ENCODE results near the gene LARGE1.
"Not testable (repeated sequence)": the region's sequence is repeated elsewhere in the genome, so short reads cannot be mapped to it uniquely, and the experiment has no call there.

The LARGE1 gene

GRCh38 chr22:33883961-33884808 lies 36.1 kb downstream of the LARGE1 start:
- no peak for DNase-seq (ENCODE audit: low spot score)

DNA sequence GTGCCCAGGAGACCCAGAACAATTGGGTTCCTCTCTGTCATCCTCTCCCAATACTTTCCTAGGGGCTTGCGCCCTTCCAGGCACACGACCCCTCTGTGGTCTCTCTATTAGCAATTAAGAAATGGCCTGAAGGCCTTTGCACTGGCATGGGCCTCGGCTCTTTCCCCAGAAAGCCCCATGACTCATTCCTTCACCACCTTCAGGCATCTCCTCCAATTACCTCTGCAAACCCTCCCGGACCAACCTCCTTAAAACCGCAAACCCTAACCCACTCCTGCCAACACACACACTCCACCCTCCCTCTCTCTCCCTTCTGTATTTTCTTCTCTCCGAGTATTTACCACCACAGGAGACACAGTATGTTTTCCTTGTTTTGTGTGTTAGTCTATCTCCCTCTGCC lies 36.7 kb downstream of the LARGE1 start:
- DNase-seq (ENCODE audit: low spot score): no peak

GRCh38 chr22:33882991-33883390 lies 37.3 kb downstream of the LARGE1 start:
- DNase-seq (ENCODE audit: low spot score): no peak

DNA sequence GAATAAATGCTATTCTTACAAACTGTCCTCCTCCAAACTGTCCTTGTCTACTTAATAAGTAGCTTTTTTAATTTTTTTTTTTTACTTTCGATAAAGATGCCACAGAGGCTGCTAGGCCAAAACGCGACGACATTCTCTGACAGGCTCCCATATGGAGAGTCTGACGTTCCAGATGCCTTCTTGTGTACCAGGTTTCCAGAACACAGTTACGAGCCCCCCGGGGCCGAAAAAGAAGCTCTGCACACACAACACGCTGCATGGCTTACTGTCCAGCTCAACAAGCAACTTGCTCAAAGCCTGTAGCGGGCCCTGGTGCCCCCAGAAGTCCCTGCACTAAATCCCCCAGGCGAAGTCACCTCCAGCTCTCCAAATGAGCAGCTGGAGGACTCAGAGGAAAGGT lies 39.3 kb downstream of the LARGE1 start:
- DNase-seq (ENCODE audit: low spot score): no peak

- no peak for DNase-seq (ENCODE audit: low spot score)
These were observed 40.5 kb downstream of the LARGE1 start for GRCh38 chr22:33879796-33880195.

DNA sequence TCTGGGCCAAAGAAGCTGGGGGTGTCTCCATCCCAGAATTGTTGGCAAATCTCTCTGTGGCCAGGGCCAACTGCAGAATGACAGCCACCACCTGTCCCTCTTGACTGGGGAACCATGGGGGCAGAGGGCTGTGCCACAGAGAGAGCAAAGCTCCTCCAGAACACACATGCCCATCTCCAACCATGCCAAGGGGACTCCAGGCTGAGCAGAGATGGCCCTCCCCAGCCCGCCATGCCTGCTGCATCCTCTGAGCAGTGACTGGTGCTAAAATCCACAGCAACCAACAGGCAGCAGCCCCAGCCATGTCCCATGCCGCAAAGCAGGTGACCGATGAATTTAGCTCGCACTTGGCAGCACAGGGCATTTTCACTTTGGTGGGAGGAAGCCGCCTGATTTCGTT lies 45.0 kb downstream of the LARGE1 start:
- DNase-seq (ENCODE audit: low spot score): no peak

GRCh38 chr22:33874206-33874605 lies 46.1 kb downstream of the LARGE1 start:
- DNase-seq (ENCODE audit: low spot score): no peak

GRCh38 chr22:33873666-33874065 lies 46.6 kb downstream of the LARGE1 start:
- DNase-seq (ENCODE audit: low spot score): no peak

DNA sequence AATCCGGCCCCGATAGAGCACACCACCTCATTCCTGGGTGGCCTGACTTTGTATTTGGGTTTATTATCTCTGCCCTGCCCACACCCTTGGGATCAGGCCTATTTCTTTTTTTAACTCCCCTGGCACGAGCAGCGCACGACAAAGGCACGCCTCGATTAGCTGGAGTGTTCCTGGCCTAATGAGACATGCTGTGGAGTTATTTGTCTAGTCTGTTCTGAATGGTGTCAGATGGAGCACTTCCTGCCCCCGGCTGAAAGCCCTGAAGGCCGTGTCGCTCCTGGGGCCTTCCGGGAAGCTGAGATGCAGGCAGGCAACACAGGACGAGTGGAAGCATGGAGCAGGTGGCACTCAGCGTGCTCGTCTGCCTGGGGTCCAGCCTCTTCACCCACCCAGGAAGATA lies 47.1 kb downstream of the LARGE1 start:
- no peak for DNase-seq (ENCODE audit: low spot score)

GRCh38 chr22:33871935-33872334 lies 48.3 kb downstream of the LARGE1 start:
- DNase-seq (ENCODE audit: low spot score): no peak

GRCh38 chr22:33869946-33870345 lies 50.3 kb downstream of the LARGE1 start:
- no peak for DNase-seq (ENCODE audit: low spot score)

DNA sequence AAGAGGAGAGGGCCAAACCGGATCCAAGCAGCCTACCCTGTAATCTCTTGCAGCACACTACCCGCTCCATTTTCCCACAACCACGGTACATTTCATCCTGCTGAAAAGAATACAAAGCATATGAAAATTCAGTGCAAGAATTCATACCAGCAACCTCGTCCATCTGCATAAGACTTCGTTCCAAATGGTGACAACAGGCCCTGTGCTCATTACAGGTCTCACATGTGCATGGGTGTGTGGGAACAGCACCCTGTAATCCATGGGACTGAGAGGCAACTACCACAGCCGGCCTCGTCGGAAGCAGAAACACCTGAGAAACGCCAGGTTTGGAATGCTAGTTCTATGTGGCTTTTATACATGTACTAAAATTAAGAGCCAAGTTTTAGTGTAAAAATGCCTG lies 52.3 kb downstream of the LARGE1 start:
- no peak for DNase-seq (ENCODE audit: low spot score)

DNA sequence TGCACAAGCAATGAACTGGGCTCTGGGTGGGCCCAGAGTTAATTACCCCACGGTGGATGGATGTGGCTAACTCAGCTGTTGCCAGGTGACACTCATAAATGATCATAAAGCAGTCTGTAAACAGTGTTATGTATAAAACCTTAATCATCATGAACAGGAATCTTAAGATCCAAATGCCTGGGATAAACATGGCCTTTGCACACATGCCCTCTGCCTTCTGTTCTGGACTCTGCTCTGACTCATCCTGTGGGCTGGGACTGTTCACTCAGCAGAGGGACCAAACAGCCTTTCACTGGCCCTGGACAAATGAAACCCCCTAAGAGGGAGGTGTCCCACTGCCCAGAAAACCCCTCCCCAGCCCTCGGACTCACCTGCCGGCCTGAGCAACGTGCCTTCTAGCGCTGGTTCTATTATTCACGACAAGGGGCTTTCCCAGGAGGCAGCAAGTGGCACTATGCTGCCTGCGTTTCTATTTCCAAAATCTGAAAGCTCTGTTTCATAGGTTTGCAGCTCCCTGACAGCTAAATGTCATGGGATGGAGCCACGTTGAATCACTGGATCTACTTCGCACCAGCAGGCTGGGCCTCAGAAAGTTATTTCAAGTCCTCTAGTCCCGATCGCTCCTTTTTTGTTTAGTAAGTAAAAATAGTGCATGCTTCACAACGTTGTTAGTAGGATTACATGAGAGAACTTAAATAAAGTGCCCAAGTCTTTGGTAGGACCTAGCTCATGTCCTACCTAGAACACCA lies 53.0 kb downstream of the LARGE1 start:
- DNase-seq (ENCODE audit: low spot score): no peak

DNA sequence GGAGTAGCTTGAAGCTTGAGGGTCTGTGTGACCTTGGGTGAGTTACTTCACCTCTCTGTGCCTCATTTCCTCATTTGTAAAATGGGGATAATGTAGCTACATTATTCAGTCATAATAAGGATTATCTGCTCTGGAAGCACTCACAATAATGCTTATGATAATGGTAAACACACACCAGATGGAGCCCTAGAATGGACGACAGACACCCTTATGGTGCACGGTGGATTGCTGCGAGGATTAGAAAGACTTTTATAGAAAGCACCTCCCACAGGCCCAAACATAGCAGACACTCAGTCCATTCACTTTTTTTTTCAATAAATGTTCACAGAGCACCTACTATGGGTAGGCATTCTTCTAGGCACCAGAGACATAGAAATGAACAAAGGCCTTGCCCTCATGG lies 53.8 kb downstream of the LARGE1 start:
- no peak for DNase-seq (ENCODE audit: low spot score)

DNA sequence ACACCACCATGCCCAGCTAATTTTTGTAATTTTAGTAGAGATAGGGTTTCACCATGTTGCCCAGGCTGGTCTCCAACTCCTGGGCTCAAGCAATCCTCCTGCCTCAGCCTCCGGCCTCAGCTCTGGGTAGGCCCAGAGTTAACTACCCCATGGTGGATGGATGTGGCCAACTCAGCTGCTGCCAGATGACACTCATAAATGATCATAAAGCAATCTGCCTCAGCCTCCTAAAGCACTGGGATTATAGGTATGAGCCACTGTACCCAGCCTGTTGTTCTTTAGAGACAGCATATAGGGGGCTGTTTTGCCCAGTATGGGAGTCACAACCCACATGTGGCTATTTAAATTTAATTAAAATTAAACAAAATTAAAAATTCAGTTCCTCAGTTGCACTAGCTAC lies 54.3 kb downstream of the LARGE1 start:
- no peak for DNase-seq (ENCODE audit: low spot score)

DNA sequence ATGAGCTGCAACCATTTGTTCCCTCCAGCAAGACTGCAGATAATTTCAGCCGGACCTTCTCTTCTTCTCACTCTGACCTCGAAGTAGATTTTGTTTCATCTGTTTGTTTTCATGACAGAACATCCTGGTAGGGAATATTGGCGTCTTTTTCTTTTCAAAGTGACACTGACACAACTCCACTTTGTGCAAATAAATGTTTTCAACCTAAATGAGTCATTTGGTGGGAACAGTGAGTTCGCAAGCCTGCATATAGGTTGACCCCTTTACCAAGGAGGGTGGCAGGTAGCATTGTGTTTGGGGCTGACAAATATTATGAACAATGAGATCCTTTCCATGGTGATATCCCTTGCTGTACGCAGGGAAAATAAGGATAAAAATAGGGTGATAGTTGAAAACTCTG lies 55.0 kb downstream of the LARGE1 start:
- no peak for DNase-seq (ENCODE audit: low spot score)

GRCh38 chr22:33864723-33865130 lies 55.5 kb downstream of the LARGE1 start:
- DNase-seq (ENCODE audit: low spot score): no peak

DNA sequence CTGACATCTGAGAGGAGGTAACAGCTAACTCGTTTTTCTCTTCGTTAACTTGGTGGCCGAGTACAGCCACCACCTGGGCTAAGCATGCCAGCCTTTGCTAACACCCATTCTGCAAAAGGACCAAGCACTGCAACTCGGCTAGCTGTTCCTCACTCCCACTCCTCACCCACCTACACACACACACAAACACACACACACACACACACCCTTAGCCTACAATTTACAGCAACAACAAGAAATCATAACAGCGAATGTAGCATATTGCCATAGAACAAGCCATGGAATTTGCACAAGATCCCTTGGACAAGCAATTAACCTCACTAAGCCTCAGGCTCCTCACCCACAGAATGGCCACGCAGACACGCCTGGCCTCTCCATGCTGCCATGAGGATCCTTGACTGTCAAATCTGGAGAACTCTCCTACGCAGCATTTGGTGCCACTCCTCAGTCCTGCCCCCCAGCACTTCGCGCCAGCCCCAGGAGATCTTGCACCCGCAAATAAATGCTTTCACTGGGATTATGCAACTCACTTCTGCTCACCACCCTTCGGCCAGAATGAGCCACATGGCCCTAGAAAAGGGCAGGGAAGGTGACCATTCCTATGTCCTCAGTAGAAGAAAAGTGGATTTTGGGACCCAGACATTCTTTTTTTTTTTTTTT lies 58.9 kb downstream of the LARGE1 start:
- DNase-seq (ENCODE audit: low spot score): no peak

GRCh38 chr22:33860386-33860785 lies 59.9 kb downstream of the LARGE1 start:
- no peak for DNase-seq (ENCODE audit: low spot score)

DNA sequence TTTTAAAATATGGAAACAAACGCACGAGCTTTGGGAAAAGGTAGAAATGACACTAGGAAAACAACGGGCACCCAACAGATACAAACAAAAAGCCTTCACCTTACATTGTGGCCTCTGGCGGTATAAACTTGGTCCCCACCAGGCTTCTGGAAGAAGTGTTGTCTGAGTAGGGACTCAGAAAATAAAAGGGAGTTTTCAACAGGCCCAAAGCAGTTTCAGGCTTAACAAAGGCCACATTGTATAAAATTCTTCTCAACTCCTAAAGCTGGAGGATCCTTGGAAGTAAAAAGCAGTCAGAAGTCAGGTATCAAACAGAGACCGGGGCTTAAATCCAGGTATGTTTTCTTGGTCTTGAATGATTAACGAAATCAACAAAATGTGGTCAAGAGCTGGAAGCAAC lies 61.0 kb downstream of the LARGE1 start:
- no peak for DNase-seq (ENCODE audit: low spot score)

GRCh38 chr22:33858653-33859052 lies 61.6 kb downstream of the LARGE1 start:
- DNase-seq (ENCODE audit: low spot score): not testable (repeated sequence)

DNA sequence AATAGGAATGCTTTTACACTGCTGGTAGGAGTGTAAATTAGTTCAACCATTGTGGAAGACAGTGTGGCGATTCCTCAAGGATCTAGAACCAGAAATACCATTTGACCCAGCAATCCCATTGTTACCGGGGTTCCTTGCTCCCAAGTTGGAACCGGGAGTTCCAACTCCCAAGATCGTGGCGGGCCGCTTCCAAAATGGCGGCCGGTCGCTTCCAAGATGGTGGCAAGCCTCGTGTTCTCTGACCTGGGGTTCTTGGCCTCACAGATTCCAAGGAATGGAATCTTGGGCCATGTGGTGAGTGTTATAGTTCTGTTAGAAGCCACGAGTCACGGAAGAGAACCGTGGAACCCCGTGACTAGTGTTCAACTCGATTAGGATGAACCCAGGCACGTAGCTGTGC lies 62.5 kb downstream of the LARGE1 start:
- not testable (repeated sequence) for DNase-seq (ENCODE audit: low spot score)

GRCh38 chr22:33854724-33855123 lies 65.6 kb downstream of the LARGE1 start:
- no peak for DNase-seq (ENCODE audit: low spot score)

Data from left forelimb (tissue), 1 donor.